ENCODE data around the gene TOMM7.
"Not testable (repeated sequence)": the region's sequence is repeated elsewhere in the genome, so short reads cannot be mapped to it uniquely, and the experiment has no call there.

TOMM7 gene

DNA sequence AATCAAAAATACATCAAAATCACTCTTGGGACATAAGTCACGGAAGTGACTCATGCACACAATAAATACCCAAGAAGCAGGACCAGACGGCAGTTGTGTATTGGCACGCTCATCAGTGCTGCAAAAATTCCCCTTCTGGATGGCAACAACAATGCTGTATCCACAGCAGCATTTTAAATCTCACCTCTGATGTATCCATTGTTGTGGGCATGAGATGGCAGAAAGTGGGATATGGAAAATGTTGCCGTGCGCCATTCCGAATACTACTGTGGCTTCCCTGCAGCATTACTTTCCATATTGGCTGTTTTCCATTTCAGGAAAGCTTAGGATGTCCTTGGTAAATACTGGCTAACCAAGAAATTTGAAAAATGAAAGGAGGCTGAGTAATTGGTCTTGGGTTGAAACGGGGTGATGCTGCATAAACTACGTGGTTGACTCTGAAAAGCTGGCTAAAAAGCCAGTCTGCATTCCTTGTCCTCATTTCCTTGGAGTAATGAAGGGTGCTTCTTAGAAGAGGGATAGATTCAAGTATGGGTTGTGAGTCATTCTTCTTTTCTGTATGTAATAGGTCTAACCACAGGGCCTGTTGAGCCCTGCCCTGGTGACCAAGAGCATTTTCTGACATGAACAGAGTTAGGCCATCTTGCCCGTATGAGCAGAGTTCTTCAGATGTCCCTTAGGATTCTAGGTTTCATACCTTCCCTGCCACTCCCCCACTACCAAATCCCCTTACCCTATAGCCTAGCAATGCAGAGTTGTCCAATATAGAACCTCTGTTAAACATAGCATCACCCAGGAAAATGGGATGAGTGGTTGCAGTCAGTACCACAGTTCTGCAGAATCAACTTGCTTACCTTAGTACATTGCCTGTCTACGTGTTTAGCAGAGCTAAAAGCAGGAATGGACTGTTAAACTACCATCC, 36.3 kb upstream of the TOMM7 start:
- H3K27me3 Mint-ChIP-seq: no peaks in the 10 kb centered on the region
- H3K36me3 Mint-ChIP-seq: peaks cover 35% of the 10 kb centered on the region
- peaks cover 40% of the 10 kb centered on the region for H3K4me1 Mint-ChIP-seq
- H3K9me3 Mint-ChIP-seq: no peaks in the 10 kb centered on the region
- peak overlapping the region; percentile 89 for H3K27ac Mint-ChIP-seq
- peak overlapping the region; percentile 23 for H3K4me3 Mint-ChIP-seq

DNA sequence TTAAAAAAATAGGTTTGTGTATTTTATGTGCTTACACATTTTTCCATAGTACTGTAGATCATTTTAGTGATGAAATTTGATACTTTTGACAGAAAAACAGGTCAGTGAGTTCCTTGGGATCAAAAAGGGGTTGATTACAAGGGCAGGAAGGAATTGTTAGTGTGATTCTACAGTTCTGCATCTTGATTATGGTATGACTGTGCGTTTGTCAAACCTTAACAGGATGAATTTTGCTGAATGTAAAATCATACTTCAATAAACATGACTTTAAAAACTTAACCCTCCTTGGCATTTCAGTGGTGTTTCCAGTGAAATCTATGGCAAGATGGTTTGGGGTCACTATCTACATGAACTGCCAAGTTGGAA, 35.6 kb upstream of the TOMM7 start:
- Mint-ChIP-seq H3K36me3 (peaks cover 35% of the 10 kb centered on the region), H3K27ac (peak overlapping the region; percentile 89), H3K4me1 (peaks cover 45% of the 10 kb centered on the region), H3K27me3 (no peaks in the 10 kb centered on the region), H3K4me3 (peak overlapping the region; percentile 23), H3K9me3 (no peaks in the 10 kb centered on the region)

DNA sequence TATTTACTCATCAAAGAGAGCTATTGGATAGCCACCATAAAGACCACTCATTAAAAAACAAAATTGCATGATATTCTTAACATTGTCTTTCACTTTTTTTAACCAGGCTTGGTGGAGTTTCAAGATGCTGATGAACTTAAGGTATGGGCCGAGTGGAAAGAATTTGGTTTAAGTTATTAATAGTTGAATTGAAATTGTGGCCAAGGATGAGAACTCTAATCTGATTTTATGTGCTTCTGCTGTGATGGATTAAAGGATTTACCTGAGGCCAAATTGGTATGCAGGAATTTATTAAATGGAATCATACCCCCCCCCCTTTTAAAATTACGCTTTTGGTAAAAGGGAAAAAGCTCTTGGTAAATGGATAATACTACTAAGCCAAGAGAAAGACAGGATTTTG, 33.8 kb upstream of the TOMM7 start:
- H3K4me1 Mint-ChIP-seq: peaks cover 45% of the 10 kb centered on the region
- no peaks in the 10 kb centered on the region for H3K27me3 Mint-ChIP-seq
- peak overlapping the region; percentile 77 for H3K27ac Mint-ChIP-seq
- H3K4me3 Mint-ChIP-seq: peak overlapping the region; percentile 81
- H3K9me3 Mint-ChIP-seq: no peaks in the 10 kb centered on the region
- H3K36me3 Mint-ChIP-seq: peaks cover 31% of the 10 kb centered on the region

DNA sequence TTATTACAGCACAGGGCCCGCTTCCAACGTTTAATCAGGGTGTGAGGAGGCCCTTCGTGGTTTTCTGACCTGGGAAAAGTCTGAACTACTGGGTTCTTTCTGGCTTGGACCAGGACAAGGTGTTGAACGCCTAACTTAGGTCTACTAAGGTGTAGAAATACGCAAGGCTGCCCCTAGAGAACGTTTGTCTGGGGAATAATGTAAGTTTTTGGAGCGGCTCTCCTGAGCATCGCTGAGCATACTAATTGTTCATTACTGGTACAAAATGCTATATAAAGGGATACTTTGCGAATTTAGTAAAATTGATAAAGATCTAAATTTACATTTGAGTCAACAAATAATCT, 32.4 kb upstream of the TOMM7 start:
- peak overlapping the region; percentile 98 for H3K4me3 Mint-ChIP-seq
- no peaks in the 10 kb centered on the region for H3K27me3 Mint-ChIP-seq
- peaks cover 35% of the 10 kb centered on the region for H3K4me1 Mint-ChIP-seq
- H3K27ac Mint-ChIP-seq: peak overlapping the region; percentile 96
- no peaks in the 10 kb centered on the region for H3K9me3 Mint-ChIP-seq
- peaks cover 24% of the 10 kb centered on the region for H3K36me3 Mint-ChIP-seq

DNA sequence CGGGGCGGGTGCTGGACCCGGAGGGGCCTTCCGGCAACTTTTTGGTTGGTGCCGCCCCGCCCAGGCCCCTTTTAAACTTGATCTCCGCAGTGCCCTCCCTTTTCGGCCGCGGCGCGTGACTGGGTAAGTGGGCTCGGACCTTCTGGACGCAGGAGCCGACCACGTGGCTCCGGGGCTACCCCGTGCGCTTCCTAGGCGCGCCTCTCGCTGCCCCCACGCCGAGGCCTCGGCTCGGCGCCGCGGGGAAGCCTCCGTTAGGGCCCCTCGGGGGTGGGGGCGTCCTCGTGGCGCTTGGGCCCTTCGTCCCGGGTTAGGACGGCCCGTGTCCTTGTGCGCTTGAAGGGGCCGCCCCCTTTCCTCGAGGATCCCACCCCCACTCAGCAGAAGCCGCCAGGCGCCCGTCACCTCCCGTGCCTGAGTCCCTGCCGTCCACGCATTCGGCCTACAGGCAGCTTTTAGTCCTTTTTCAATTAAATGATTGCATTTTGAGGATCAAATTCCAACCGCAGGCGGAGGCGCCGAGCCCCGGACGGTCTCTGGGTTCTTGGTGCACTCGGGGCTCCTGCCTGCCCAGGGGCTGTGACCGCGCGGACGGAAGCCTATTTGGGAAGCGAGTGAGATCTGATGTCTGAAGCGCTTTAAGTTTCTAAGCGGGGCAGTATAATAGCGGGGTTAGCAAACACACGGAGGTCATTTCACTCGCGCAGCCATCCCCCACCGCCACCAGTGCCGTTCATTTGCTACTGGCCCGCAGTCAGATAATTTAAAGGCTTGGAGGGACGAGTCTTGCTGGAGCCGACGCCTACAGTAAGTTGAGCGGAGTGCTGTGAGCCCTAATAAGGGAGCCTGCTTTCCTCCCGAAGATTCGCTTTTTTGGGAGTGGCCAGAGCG, 31.8 kb upstream of the TOMM7 start:
- Mint-ChIP-seq H3K9me3 (no peaks in the 10 kb centered on the region), H3K27me3 (no peaks in the 10 kb centered on the region), H3K4me3 (peak overlapping the region; percentile 98), H3K36me3 (peaks cover 24% of the 10 kb centered on the region), H3K4me1 (peaks cover 30% of the 10 kb centered on the region), H3K27ac (peak overlapping the region; percentile 96)

DNA sequence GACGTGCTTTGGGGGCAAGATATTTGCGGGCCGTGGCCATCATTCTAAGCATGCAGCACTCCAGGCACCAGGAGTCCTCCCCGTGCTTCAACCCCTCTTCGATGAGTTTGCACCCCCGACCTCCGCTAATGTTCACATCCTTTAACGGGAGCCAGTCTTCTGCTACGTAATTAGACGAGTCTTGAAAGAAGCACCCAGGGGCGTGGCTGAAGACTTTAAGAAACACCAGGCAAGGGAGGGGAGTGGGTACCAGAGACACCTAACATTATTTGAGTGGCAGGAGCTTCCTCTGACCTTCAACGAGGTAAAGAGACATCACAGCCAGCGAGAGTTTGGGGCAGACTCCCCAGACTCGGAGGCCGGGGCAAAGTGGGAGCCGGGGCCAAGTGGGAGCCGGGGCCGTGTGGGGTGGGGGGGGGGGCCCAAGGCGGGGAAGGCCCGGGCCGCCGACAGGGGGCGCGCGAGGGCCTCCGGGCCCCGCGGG, 31.1 kb upstream of the TOMM7 start:
- Mint-ChIP-seq H3K27ac (peak overlapping the region; percentile 100), H3K9me3 (no peaks in the 10 kb centered on the region), H3K4me3 (peak overlapping the region; percentile 97), H3K4me1 (peaks cover 24% of the 10 kb centered on the region), H3K27me3 (no peaks in the 10 kb centered on the region), H3K36me3 (peaks cover 20% of the 10 kb centered on the region)

DNA sequence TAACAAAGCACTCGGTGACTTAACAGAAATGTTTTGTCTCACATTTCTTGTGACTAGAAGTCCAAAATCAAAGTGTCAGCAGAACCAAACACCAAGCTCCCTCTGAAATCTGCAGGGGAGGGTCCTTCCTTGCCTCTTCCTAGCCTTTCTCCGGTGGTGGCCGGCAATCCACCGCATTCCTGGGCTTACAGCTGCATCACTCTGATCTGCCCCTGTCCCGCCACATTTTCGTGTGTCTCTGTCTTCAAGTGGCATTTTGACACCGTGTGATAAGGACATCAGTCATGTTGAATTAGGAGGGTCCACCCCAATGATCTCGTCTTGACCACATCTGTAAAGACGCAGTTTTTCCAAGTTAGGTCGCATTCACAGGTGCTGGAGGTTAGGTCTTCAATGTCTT, 30.5 kb upstream of the TOMM7 start:
- Mint-ChIP-seq H3K9me3 (no peaks in the 10 kb centered on the region), H3K36me3 (peaks cover 16% of the 10 kb centered on the region), H3K27me3 (no peaks in the 10 kb centered on the region), H3K27ac (no peak overlapping the region), H3K4me3 (peak overlapping the region; percentile 97), H3K4me1 (peaks cover 19% of the 10 kb centered on the region)

DNA sequence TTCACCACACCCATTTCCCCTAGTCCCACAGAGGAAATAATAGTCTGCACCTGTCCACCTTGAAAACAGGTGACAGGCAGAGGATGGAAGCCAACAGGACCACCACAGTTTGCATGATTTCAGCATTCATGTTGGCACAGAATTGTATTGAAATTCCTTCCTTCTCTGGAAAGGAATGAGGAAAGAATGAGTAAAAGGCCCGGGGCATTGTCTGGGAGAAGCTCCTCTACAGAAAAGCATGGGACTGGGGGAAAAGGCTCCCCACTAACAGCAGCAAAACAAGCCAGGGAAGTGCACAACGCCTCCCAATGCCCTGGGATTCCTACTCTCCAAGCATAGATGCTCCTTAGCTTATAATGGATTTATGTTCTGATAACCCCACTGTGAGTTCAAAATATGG, 28.5 kb upstream of the TOMM7 start:
- no peak overlapping the region for H3K27ac Mint-ChIP-seq
- no peaks in the 10 kb centered on the region for H3K27me3 Mint-ChIP-seq
- H3K36me3 Mint-ChIP-seq: peaks cover 8% of the 10 kb centered on the region
- peaks cover 10% of the 10 kb centered on the region for H3K4me1 Mint-ChIP-seq
- H3K4me3 Mint-ChIP-seq: no peak overlapping the region
- H3K9me3 Mint-ChIP-seq: no peaks in the 10 kb centered on the region

DNA sequence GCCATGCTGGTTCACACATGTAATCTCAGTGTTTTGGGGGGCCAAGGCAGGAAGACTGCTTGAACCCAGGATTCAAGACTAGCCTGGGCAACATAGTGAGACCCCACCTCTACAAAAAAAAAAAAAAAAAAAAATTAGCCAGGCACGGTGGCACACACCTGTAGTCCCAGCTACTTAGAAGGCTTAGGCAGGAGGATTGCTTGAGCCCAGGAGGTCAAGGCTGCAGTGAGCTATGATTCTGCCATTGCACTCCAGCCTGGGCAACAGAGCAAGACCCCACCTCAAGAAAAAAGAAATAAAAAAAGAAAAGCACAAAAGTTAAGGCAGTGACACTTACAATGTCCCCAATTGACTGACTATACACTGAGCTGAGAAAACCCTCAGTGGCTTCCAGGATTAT, 27.7 kb upstream of the TOMM7 start:
- not testable (repeated sequence) for H3K4me3 Mint-ChIP-seq, H3K27ac Mint-ChIP-seq, H3K36me3 Mint-ChIP-seq, H3K27me3 Mint-ChIP-seq, H3K9me3 Mint-ChIP-seq, H3K4me1 Mint-ChIP-seq

DNA sequence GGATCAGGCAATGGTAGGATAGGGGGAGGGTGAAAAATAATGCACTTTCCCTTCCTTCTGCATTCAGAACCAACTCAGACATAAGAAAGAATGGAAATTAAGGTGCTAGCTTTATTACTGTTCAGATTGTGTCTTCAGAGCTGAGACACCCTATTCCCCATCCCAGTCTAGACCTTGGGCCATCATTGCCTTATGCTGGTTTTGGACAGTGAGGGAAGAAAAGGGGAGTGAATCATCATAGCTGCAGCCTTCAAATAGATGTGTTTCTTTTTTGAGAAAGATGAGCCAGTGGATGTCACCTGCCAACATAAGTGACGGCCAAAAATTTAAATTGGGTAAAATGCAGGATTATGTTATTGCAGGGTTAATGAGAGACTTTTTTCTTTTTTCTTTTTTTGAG, 27.0 kb upstream of the TOMM7 start:
- no peak overlapping the region for H3K4me3 Mint-ChIP-seq
- H3K36me3 Mint-ChIP-seq: peaks cover 3% of the 10 kb centered on the region
- H3K4me1 Mint-ChIP-seq: peaks cover 5% of the 10 kb centered on the region
- no peak overlapping the region for H3K27ac Mint-ChIP-seq
- H3K9me3 Mint-ChIP-seq: no peaks in the 10 kb centered on the region
- no peaks in the 10 kb centered on the region for H3K27me3 Mint-ChIP-seq

DNA sequence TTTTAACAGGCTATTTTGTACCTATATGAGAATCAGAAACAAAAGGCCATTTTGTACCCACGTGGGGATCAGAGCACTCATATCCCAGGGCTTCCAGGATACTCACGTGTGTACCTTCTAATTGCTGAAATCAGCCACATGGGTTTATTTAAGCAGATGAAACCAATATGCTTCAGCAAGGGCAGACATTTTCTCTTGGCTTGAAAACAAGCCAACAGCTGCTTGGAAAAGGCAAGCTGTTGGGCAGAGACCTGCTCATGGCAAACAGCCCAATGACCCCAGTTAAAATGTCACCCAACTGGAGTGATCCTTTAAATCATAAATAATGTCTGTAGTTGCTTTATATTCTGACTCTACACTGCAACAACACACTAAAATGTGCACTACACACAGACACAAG, 26.5 kb upstream of the TOMM7 start:
- Mint-ChIP-seq H3K4me1 (peaks cover 5% of the 10 kb centered on the region), H3K4me3 (no peak overlapping the region), H3K9me3 (no peaks in the 10 kb centered on the region), H3K36me3 (no peaks in the 10 kb centered on the region), H3K27me3 (no peaks in the 10 kb centered on the region), H3K27ac (no peak overlapping the region)

DNA sequence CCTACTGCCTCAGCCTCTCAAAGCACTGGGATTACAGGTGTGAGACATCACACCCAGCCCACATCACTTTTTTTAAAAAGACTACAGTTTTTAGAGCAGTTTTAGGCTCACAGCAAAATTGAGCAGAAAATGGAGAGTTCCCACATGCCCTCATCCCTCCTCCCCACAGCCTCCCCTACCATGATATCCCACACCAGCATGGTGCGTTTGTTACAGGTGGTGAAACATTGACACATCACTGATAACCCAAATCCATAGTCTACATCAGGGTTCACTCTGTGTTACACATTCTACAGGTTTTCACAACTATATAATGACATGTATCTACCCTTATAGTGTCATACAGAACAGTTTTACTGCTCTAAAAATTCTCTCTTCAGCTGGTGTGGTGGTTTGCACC, 24.3 kb upstream of the TOMM7 start:
- no peaks in the 10 kb centered on the region for H3K4me1 Mint-ChIP-seq
- H3K4me3 Mint-ChIP-seq: no peak overlapping the region
- no peaks in the 10 kb centered on the region for H3K9me3 Mint-ChIP-seq
- H3K36me3 Mint-ChIP-seq: no peaks in the 10 kb centered on the region
- H3K27me3 Mint-ChIP-seq: no peaks in the 10 kb centered on the region
- H3K27ac Mint-ChIP-seq: no peak overlapping the region

DNA sequence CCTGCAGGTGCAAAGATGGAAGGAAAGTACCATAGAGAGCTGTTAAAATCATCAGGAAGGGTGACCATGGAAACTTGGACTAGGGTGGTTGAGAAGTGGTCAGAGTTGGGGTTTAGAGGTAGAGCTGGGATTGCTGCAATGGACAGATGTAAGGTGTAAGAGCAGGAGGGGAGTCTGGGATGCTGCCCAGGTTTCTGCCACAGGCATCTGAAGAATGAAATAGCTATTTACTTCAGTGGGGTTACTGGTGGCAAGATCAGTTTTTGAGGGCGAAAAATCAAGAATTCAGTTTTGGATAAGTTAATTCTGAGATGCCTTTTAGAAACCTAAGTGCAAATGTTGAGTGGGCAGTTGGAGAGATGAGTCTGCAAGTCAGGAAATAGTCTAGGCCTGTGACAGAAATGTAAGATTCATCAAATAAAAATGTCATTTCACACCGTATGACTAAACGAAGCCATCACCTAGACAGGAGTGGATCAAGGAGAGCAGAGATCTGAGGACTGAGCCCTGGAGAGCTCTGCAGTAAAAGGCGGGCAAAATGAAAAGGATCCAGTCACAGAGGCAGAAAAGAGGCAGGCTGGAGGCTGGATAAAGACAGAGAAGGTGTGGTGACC, 22.7 kb upstream of the TOMM7 start:
- Mint-ChIP-seq H3K36me3 (no peaks in the 10 kb centered on the region), H3K27me3 (no peaks in the 10 kb centered on the region), H3K4me3 (no peak overlapping the region), H3K9me3 (no peaks in the 10 kb centered on the region), H3K4me1 (no peaks in the 10 kb centered on the region), H3K27ac (no peak overlapping the region)

DNA sequence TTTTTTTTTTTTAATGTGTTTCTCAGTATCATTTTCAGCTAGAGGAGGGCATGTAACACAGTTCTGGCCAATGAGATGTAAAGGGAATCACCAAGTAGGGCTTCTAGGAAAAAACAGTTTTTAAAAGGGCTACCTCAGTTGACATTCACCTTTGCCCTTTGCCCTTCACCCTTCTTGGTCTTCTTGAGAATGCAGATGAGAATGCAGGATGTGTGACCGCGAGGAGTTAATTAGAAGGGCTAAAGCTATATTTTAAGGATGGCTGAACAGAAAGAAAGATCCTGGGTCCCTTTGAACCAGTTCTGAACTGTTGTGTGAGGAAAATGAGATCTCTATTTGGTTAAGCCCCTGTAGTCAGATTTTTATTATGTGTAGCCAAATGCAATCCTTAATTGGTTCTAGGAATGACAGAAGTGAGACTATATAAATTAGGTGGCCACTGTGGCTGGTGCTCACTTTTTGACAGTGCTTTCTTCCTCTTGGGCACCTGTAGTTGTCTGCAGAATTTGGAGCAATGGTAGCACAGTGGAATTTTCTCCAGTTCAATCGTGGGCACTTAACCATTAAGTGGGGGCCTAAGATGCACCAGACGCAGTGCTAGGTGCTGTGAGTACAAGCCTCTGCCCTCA, 21.1 kb upstream of the TOMM7 start:
- H3K4me1 Mint-ChIP-seq: no peaks in the 10 kb centered on the region
- no peaks in the 10 kb centered on the region for H3K9me3 Mint-ChIP-seq
- no peaks in the 10 kb centered on the region for H3K36me3 Mint-ChIP-seq
- H3K4me3 Mint-ChIP-seq: no peak overlapping the region
- H3K27me3 Mint-ChIP-seq: no peaks in the 10 kb centered on the region
- peak overlapping the region; percentile 74 for H3K27ac Mint-ChIP-seq

DNA sequence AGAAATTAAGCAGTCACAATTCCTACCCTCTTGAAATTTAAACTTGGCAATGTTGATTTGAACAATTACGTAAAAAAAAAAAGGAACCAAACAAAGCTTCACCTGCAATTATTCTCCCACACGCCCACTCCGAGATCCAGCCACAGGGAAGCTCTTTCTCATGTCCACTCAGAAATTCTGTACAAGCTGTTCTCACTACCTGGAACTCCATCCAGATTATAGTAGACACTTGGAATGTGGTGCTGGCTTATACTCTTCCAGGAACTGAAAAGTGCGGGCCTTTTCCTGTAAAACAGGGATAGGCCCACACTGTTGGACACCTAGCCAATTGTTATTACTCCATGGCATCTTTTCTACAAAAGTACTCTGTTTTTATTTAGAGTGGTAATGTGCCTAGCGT, 20.3 kb upstream of the TOMM7 start:
- Mint-ChIP-seq H3K27ac (no peak overlapping the region), H3K9me3 (no peaks in the 10 kb centered on the region), H3K4me1 (no peaks in the 10 kb centered on the region), H3K4me3 (no peak overlapping the region), H3K36me3 (no peaks in the 10 kb centered on the region), H3K27me3 (peaks cover under 1% of the 10 kb centered on the region)
